PFSK-1 (cell line): Measurements from ENCODE around the gene RPL10.

ENCODE experiments used
- TAF1 ChIP-seq: IDR thresholded peaks from 2 replicates; pipeline ENCODE4 v1.6.1; 2012; ENCODE audit warnings: low read length, control low read depth, borderline replicate concordance; ENCODE audit not compliant: insufficient read depth
- TF ChIP-seq, protein P1 (sequence below), 2 experiments: IDR thresholded peaks; 2 replicates each; pipeline versions ENCODE4 v1.6.1 to v1.8.0; 2011 to 2012; ENCODE audit warnings: low read depth in 2 of 2, low read length in 2 of 2, control low read depth in 1 of 2, inconsistent platforms in 1 of 2, mild to moderate bottlenecking in 1 of 2, moderate library complexity in 1 of 2; ENCODE audit not compliant: insufficient read depth in 1 of 2

DNA sequence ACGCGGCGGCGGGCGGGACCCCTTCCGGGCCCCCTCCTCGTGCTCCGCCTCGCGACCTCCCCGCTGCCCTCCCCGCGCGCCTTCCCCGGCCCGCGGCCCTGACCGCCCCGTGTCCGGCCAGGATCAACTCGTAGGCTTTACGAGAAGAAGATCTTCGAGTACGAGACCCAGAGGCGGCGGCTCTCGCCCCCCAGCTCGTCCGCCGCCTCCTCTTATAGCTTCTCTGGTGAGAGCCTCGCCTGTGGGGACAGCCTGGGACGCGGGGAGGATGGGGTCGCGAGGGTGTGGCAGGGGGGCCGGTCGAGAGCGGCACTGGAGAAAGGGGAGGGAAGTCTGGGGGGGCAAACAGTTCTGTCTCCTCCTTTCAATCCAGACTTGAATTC lies 18.6 kb upstream of the RPL10 start:
- TF ChIP-seq TAF1 = no peak
- TF ChIP-seq, protein P1, sequence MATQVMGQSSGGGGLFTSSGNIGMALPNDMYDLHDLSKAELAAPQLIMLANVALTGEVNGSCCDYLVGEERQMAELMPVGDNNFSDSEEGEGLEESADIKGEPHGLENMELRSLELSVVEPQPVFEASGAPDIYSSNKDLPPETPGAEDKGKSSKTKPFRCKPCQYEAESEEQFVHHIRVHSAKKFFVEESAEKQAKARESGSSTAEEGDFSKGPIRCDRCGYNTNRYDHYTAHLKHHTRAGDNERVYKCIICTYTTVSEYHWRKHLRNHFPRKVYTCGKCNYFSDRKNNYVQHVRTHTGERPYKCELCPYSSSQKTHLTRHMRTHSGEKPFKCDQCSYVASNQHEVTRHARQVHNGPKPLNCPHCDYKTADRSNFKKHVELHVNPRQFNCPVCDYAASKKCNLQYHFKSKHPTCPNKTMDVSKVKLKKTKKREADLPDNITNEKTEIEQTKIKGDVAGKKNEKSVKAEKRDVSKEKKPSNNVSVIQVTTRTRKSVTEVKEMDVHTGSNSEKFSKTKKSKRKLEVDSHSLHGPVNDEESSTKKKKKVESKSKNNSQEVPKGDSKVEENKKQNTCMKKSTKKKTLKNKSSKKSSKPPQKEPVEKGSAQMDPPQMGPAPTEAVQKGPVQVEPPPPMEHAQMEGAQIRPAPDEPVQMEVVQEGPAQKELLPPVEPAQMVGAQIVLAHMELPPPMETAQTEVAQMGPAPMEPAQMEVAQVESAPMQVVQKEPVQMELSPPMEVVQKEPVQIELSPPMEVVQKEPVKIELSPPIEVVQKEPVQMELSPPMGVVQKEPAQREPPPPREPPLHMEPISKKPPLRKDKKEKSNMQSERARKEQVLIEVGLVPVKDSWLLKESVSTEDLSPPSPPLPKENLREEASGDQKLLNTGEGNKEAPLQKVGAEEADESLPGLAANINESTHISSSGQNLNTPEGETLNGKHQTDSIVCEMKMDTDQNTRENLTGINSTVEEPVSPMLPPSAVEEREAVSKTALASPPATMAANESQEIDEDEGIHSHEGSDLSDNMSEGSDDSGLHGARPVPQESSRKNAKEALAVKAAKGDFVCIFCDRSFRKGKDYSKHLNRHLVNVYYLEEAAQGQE (IDR thresholded peaks at IDR 0.05; ENCODE audit: insufficient read depth in 1 of 2, low read depth in 2 of 2, low read length in 2 of 2) = no peak
